HEK293 (cell line): Measurements from ENCODE around the gene KIRREL3.

Experiments used
- CTCF ChIA-PET: fragments of 350-600 bp; formaldehyde crosslinking; extraction: SDS; loops from one replicate; lab custom pipeline; 2021; ENCODE audit warnings: antibody characterized with exemption; lab: Yijun Ruan, JAX
- POLR2A ChIA-PET: fragments of 300-600 bp; formaldehyde crosslinking; extraction: SDS; loops from one replicate; lab custom pipeline; 2020; ENCODE audit warnings: antibody characterized with exemption, inconsistent platforms; lab: Yijun Ruan, JAX
- H3K27ac ChIP-seq: fragments of 200-500 bp; sonication (Bioruptor generic); 2 replicates; pipeline ENCODE4 v1.5.1; 2014; ENCODE audit warnings: low read depth, low read length, control low read depth, inconsistent platforms; ENCODE audit errors: extremely low read depth
- H3K36me3 ChIP-seq, 2 experiments: fragments of 200-500 bp in 1 of 2; sonication (Bioruptor generic) in 1 of 2; 1 replicate in 1 of 2; 2 replicates in 1 of 2; pipeline ENCODE4 v1.5.1; 2014 to 2017; ENCODE audit warnings: inconsistent platforms in 2 of 2, low read length in 2 of 2; ENCODE audit not compliant: control insufficient read depth in 2 of 2, insufficient read depth in 1 of 2
- H3K4me1 ChIP-seq: fragments of 200-500 bp; sonication (Bioruptor generic); 2 replicates; pipeline ENCODE4 v1.5.1; 2014; ENCODE audit warnings: mild to moderate bottlenecking, low read length, inconsistent platforms; ENCODE audit not compliant: control insufficient read depth, insufficient read depth
- H3K4me3 ChIP-seq: 2 replicates; pipeline ENCODE4 v1.5.1; 2011; ENCODE audit warnings: low read depth, mild to moderate bottlenecking, control low read depth, low read length, moderate library complexity
- H3K9me3 ChIP-seq: fragments of 200-500 bp; sonication (Bioruptor generic); 2 replicates; pipeline ENCODE4 v1.5.1; 2014; ENCODE audit warnings: low read depth, low read length, inconsistent platforms; ENCODE audit not compliant: control insufficient read depth, insufficient read depth
- FEZF1 ChIP-seq: fragments of 450-650 bp; formaldehyde crosslinking; IDR thresholded peaks from 2 replicates; pipeline ENCODE4 v1.5.1; 2016; ENCODE audit warnings: missing biosample characterization, missing genetic modification characterization
- TRIM28 ChIP-seq: IDR thresholded peaks from 2 replicates; pipeline ENCODE4 v1.6.1; 2011; ENCODE audit warnings: low read length, control low read depth, borderline replicate concordance
- ZEB2 ChIP-seq: fragments of 450-650 bp; formaldehyde crosslinking; IDR thresholded peaks from 2 replicates; pipeline ENCODE4 v1.5.1; 2016; ENCODE audit warnings: missing biosample characterization, missing genetic modification characterization
- ZFHX2 ChIP-seq: fragments of 450-650 bp; formaldehyde crosslinking; conservative IDR thresholded peaks from 2 replicates; pipeline ENCODE4 v1.5.1; 2016; ENCODE audit warnings: missing biosample characterization, missing genetic modification characterization
- ZNF19 ChIP-seq: fragments of 450-650 bp; formaldehyde crosslinking; IDR thresholded peaks from 2 replicates; pipeline ENCODE4; 2016; ENCODE audit warnings: missing biosample characterization, missing genetic modification characterization, low read depth
- ZNF214 ChIP-seq: fragments of 450-650 bp; formaldehyde crosslinking; IDR thresholded peaks from 2 replicates; pipeline ENCODE4 v1.5.1; 2017; ENCODE audit warnings: missing biosample characterization, mild to moderate bottlenecking, missing genetic modification characterization, borderline replicate concordance
- ZNF239 ChIP-seq: fragments of 450-650 bp; formaldehyde crosslinking; IDR thresholded peaks from 2 replicates; pipeline ENCODE4 v1.5.1; 2016; ENCODE audit warnings: missing biosample characterization, missing genetic modification characterization
- ZNF266 ChIP-seq: fragments of 450-650 bp; formaldehyde crosslinking; IDR thresholded peaks from 2 replicates; pipeline ENCODE4 v1.5.1; 2016; ENCODE audit warnings: missing biosample characterization, missing genetic modification characterization, low read depth
- ZNF335 ChIP-seq: fragments of 450-650 bp; formaldehyde crosslinking; conservative IDR thresholded peaks from 2 replicates; pipeline ENCODE4 v1.5.1; 2016; ENCODE audit warnings: missing biosample characterization, missing genetic modification characterization
- ZNF423 ChIP-seq: fragments of 450-650 bp; formaldehyde crosslinking; IDR thresholded peaks from 2 replicates; pipeline ENCODE4 v1.5.1; 2016; ENCODE audit warnings: missing biosample characterization, missing genetic modification characterization
- ZNF530 ChIP-seq: fragments of 450-650 bp; formaldehyde crosslinking; IDR thresholded peaks from 2 replicates; pipeline ENCODE4 v1.5.1; 2016; ENCODE audit warnings: low read depth, missing biosample characterization, missing genetic modification characterization
- ZNF548 ChIP-seq: fragments of 450-650 bp; formaldehyde crosslinking; IDR thresholded peaks from 2 replicates; pipeline ENCODE4 v1.5.1; 2016; ENCODE audit warnings: missing biosample characterization, missing genetic modification characterization
- ZNF555 ChIP-seq: fragments of 450-650 bp; formaldehyde crosslinking; conservative IDR thresholded peaks from 2 replicates; pipeline ENCODE4 v1.5.1; 2017; ENCODE audit warnings: missing biosample characterization, mild to moderate bottlenecking, missing genetic modification characterization, inconsistent platforms
- ZNF621 ChIP-seq: fragments of 450-650 bp; formaldehyde crosslinking; IDR thresholded peaks from 2 replicates; pipeline ENCODE4 v1.5.1; 2017; ENCODE audit warnings: missing biosample characterization, missing genetic modification characterization
- ZNF624 ChIP-seq: fragments of 450-650 bp; formaldehyde crosslinking; IDR thresholded peaks from 2 replicates; pipeline ENCODE4 v1.5.1; 2017; ENCODE audit warnings: missing biosample characterization, missing genetic modification characterization
- ZNF701 ChIP-seq: fragments of 450-650 bp; formaldehyde crosslinking; IDR thresholded peaks from 2 replicates; pipeline ENCODE4 v1.5.1; 2016; ENCODE audit warnings: missing biosample characterization, missing genetic modification characterization
- TF ChIP-seq, protein P1 (sequence below): fragments of 450-650 bp; formaldehyde crosslinking; IDR thresholded peaks from 2 replicates; pipeline ENCODE4 v1.5.1; 2016; ENCODE audit warnings: missing biosample characterization, missing genetic modification characterization
- TF ChIP-seq, protein P2 (sequence below): fragments of 450-650 bp; formaldehyde crosslinking; IDR thresholded peaks from 2 replicates; pipeline ENCODE4 v1.5.1; 2016; ENCODE audit warnings: missing biosample characterization, missing genetic modification characterization
- TF ChIP-seq, protein P3 (sequence below): fragments of 450-650 bp; formaldehyde crosslinking; IDR thresholded peaks from 2 replicates; pipeline ENCODE4 v1.5.1; 2016; ENCODE audit warnings: missing biosample characterization, missing genetic modification characterization
- TF ChIP-seq, protein P4 (sequence below): fragments of 450-650 bp; formaldehyde crosslinking; IDR thresholded peaks from 2 replicates; pipeline ENCODE4 v1.5.1; 2016; ENCODE audit warnings: missing biosample characterization, missing genetic modification characterization

KIRREL3 gene

DNA sequence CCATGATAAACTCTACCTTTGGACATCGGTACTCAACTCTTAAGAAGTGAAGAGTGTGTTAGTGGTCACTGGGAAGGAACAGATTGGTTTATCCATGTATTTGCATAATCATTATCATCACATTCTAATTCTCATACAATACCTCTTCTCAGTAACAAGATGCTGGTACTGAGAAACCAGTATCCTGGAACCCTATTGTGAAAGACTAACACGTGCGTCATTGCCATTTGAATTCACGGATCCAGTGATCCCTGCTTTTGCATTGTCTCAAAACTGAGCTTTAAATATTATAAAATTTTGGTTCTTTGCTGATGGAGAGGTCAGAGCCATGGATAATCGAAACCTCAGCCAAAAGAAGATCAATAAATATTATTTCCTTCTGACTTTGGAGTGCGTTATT is 35.2 kb downstream of the KIRREL3 start:
- H3K4me1 ChIP-seq = no peaks in the 10 kb centered on the region
- H3K9me3 ChIP-seq = no peaks in the 10 kb centered on the region
- ChIA-PET CTCF (interaction anchor here (0.5 kb wide), 1 partner anchor 484 kb away, joined by 3 read pairs; no protein-coding TSS in a partner anchor), POLR2A (no interaction called here)
- no peak overlapping the region for H3K4me3 ChIP-seq
- no peak for TF ChIP-seq ZNF214
- no peak for TF ChIP-seq ZEB2 (tag by site-specific recombination)
- no peak for TF ChIP-seq ZNF423 (tag by site-specific recombination)
- TF ChIP-seq ZNF701 (tag by site-specific recombination) = no peak
- TF ChIP-seq, protein P1, sequence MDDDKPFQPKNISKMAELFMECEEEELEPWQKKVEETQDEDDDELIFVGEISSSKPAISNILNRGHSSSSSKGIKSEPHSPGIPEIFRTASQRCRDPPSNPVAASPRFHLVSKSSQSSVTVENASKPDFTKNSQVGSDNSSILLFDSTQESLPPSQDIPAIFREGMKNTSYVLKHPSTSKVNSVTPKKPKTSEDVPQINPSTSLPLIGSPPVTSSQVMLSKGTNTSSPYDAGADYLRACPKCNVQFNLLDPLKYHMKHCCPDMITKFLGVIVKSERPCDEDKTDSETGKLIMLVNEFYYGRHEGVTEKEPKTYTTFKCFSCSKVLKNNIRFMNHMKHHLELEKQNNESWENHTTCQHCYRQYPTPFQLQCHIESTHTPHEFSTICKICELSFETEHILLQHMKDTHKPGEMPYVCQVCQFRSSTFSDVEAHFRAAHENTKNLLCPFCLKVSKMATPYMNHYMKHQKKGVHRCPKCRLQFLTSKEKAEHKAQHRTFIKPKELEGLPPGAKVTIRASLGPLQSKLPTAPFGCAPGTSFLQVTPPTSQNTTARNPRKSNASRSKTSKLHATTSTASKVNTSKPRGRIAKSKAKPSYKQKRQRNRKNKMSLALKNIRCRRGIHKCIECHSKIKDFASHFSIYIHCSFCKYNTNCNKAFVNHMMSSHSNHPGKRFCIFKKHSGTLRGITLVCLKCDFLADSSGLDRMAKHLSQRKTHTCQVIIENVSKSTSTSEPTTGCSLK (tag by site-specific recombination) = no peak
- TF ChIP-seq, protein P2, sequence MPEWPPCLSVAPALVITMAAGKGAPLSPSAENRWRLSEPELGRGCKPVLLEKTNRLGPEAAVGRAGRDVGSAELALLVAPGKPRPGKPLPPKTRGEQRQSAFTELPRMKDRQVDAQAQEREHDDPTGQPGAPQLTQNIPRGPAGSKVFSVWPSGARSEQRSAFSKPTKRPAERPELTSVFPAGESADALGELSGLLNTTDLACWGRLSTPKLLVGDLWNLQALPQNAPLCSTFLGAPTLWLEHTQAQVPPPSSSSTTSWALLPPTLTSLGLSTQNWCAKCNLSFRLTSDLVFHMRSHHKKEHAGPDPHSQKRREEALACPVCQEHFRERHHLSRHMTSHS (tag by site-specific recombination) = no peak
- TF ChIP-seq ZNF530 (tag by site-specific recombination) = no peak
- TF ChIP-seq ZNF335 = no peak
- TF ChIP-seq FEZF1 = no peak
- no peak for TF ChIP-seq ZNF548 (tag by site-specific recombination)
- TF ChIP-seq ZNF239 (tag by site-specific recombination) = no peak
- no peak for TF ChIP-seq TRIM28
- TF ChIP-seq ZNF19 = no peak
- TF ChIP-seq, protein P3, sequence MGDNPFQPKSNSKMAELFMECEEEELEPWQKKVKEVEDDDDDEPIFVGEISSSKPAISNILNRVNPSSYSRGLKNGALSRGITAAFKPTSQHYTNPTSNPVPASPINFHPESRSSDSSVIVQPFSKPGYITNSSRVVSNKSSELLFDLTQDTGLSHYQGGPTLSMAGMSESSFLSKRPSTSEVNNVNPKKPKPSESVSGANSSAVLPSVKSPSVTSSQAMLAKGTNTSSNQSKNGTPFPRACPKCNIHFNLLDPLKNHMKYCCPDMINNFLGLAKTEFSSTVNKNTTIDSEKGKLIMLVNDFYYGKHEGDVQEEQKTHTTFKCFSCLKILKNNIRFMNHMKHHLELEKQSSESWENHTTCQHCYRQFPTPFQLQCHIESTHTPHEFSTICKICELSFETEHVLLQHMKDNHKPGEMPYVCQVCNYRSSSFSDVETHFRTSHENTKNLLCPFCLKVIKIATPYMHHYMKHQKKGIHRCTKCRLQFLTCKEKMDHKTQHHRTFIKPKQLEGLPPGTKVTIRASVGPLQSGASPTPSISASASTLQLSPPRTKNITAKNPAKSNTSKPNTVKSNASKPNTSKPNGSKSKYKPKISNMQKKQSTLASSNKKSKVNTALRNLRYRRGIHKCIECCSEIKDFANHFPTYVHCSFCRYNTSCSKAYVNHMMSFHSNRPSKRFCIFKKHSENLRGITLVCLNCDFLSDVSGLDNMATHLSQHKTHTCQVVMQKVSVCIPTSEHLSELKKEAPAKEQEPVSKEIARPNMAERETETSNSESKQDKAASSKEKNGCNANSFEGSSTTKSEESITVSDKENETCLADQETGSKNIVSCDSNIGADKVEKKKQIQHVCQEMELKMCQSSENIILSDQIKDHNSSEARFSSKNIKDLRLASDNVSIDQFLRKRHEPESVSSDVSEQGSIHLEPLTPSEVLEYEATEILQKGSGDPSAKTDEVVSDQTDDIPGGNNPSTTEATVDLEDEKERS (tag by site-specific recombination) = no peak
- TF ChIP-seq ZNF624 = no peak
- no peak for TF ChIP-seq ZNF621 (tag by site-specific recombination)
- TF ChIP-seq ZFHX2 (tag by site-specific recombination) = no peak
- TF ChIP-seq ZNF266 = no peak
- TF ChIP-seq, protein P4, sequence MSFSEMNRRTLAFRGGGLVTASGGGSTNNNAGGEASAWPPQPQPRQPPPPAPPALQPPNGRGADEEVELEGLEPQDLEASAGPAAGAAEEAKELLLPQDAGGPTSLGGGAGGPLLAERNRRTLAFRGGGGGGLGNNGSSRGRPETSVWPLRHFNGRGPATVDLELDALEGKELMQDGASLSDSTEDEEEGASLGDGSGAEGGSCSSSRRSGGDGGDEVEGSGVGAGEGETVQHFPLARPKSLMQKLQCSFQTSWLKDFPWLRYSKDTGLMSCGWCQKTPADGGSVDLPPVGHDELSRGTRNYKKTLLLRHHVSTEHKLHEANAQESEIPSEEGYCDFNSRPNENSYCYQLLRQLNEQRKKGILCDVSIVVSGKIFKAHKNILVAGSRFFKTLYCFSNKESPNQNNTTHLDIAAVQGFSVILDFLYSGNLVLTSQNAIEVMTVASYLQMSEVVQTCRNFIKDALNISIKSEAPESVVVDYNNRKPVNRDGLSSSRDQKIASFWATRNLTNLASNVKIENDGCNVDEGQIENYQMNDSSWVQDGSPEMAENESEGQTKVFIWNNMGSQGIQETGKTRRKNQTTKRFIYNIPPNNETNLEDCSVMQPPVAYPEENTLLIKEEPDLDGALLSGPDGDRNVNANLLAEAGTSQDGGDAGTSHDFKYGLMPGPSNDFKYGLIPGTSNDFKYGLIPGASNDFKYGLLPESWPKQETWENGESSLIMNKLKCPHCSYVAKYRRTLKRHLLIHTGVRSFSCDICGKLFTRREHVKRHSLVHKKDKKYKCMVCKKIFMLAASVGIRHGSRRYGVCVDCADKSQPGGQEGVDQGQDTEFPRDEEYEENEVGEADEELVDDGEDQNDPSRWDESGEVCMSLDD (tag by site-specific recombination) = no peak
- no peak for TF ChIP-seq ZNF555 (tag by site-specific recombination)
- no peak overlapping the region for H3K27ac ChIP-seq
- no peaks in the 10 kb centered on the region for H3K36me3 ChIP-seq
